ENCODE results near the gene SCAMP1. TPM values are rescaled to one million over a fixed set of nuclear protein-coding genes. Genes with fewer than 3 reads are reported as not detected.

The SCAMP1 gene
- total and polyA plus RNA-seq, 2 experiments from 2014 or later: 57.7 to 66.9 TPM

GRCh38 chr5:78513441-78513840, 153.0 kb downstream of the SCAMP1 start:
- Histone ChIP-seq H3K4me1 (ENCODE audit: insufficient read depth) (peaks cover 37% of the 10 kb centered on the region), H3K36me3 (ENCODE audit: low read depth) (no peaks in the 10 kb centered on the region), H3K27me3 (replicated peaks; ENCODE audit: insufficient read depth) (no peaks in the 10 kb centered on the region), H3K79me2 (ENCODE audit: insufficient read depth) (no peaks in the 10 kb centered on the region), H3K4me3 (no peak overlapping the region), H2AFZ (no peak overlapping the region), H3K9me2 (ENCODE audit: insufficient read depth) (no peaks in the 10 kb centered on the region), H3K4me2 (ENCODE audit: unreplicated experiment) (no peak overlapping the region), H4K20me1 (ENCODE audit: insufficient read depth) (no peaks in the 10 kb centered on the region), H3K27ac (no peak overlapping the region), H3K9me3 (ENCODE audit: low read depth) (no peaks in the 10 kb centered on the region), H3K9ac (no peak overlapping the region), H3F3A (ENCODE audit: insufficient read depth) (peaks cover 16% of the 10 kb centered on the region; the same call in 1 of the 2 replicates)
- WGBS, 2 experiments (ENCODE audit: low coverage in 1 of 2, low lambda C conversion rate in 2 of 2, missing lambda C conversion rate in 2 of 2): 85 to 88% methylated on average over 6 of the region's 6 CpGs
- TF ChIP-seq EZH2phosphoT487 (IDR thresholded peaks at IDR 0.05; ENCODE audit: insufficient read depth, low read depth): no peak
- no peak for TF ChIP-seq EZH2 (IDR thresholded peaks at IDR 0.05; ENCODE audit: insufficient read depth, poor library complexity, severe bottlenecking)
- in situ Hi-C loops (cut with MboI): no loop called here
- DNase-seq: no peak

DNA sequence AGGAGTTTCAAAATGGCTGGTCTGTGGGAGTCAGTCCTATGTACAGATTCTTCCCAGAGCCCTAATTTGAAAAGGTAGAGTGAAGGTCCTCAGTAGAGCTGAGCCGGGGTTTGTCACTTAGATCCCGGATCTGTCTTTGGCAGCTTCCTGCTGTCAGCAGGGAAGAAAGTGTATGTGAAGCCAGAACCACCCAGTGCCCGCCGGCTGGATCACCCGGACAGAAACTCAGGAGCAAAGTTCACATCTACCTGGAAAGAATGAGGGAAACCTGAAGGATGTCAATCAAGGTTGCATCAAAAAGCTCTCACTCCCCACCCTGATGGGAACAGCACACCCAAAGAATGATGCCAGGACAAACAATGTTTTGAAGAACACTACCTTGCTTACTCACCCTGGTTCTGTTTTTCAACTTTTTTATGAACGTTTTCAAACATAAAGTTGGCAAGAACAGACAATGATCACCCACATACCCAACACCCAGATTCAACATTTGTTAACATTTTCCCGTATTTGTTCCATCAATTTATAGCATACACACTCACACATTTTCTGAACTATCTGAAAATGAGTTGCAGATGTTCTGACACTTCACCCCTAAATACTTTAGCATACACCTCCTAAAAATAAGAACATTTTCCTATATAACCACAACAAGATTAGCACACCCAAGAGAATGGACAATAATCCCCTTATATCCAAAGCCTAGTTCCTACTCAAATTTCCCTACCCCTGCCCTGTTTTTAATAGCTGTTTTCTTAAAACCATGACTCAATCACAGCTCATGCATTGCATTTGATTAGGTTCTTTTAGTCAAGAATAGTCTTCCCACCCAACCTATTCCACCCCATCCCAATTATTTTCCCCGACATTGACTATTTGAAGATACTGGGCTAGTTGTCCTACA, 154.3 kb downstream of the SCAMP1 start:
- Histone ChIP-seq H4K20me1 (ENCODE audit: insufficient read depth) (no peaks in the 10 kb centered on the region), H3K9ac (no peak overlapping the region), H3K27me3 (replicated peaks; ENCODE audit: insufficient read depth) (no peaks in the 10 kb centered on the region), H3K79me2 (ENCODE audit: insufficient read depth) (no peaks in the 10 kb centered on the region), H3K4me2 (ENCODE audit: unreplicated experiment) (peak overlapping the region; percentile 1), H3K27ac (peak overlapping the region; percentile 30), H3F3A (ENCODE audit: insufficient read depth) (peaks cover 28% of the 10 kb centered on the region), H3K36me3 (ENCODE audit: low read depth) (no peaks in the 10 kb centered on the region), H2AFZ (no peak overlapping the region), H3K4me3 (no peak overlapping the region), H3K4me1 (ENCODE audit: insufficient read depth) (peaks cover 43% of the 10 kb centered on the region), H3K9me2 (ENCODE audit: insufficient read depth) (no peaks in the 10 kb centered on the region), H3K9me3 (ENCODE audit: low read depth) (no peaks in the 10 kb centered on the region)
- 42 to 45% methylated on average over 8 of the region's 8 CpGs for WGBS, 2 experiments (ENCODE audit: low coverage in 1 of 2, low lambda C conversion rate in 2 of 2, missing lambda C conversion rate in 2 of 2)
- in situ Hi-C loops (cut with MboI): no loop called here
- no peak for TF ChIP-seq EZH2 (IDR thresholded peaks at IDR 0.05; ENCODE audit: insufficient read depth, poor library complexity, severe bottlenecking)
- no peak for TF ChIP-seq EZH2phosphoT487 (IDR thresholded peaks at IDR 0.05; ENCODE audit: insufficient read depth, low read depth)
- DNase-seq: peak; percentile 63

DNA sequence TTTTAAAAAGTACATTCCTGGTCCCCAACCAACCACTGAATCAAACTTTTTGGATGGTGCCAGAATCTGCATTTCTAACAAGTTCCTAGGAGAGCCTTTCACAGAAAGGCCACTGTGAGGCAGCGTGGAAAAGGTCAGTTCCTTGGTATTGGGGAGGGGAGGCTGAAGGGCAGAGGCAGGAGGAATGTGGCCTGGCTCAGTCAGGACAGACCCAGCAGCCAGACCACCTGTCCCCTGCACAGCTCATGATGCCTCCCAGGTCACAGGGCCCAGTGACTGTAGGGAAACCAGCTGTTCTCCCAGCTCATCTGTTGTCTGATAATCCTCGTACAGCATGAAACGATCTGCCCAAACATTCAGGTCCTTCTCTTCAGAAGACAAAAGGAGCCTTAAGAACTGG, 155.3 kb downstream of the SCAMP1 start:
- no peaks in the 10 kb centered on the region for H3K9me3 ChIP-seq (ENCODE audit: low read depth)
- no peak overlapping the region for H3K27ac ChIP-seq
- H4K20me1 ChIP-seq (ENCODE audit: insufficient read depth): no peaks in the 10 kb centered on the region
- peaks cover 37% of the 10 kb centered on the region for H3K4me1 ChIP-seq (ENCODE audit: insufficient read depth)
- 93 to 98% methylated on average over 3 of the region's 3 CpGs for WGBS, 2 experiments (ENCODE audit: low coverage in 1 of 2, low lambda C conversion rate in 2 of 2, missing lambda C conversion rate in 2 of 2)
- no peak overlapping the region for H2AFZ ChIP-seq
- H3K9ac ChIP-seq: no peak overlapping the region
- H3K4me2 ChIP-seq (ENCODE audit: unreplicated experiment): no peak overlapping the region
- in situ Hi-C loops (cut with MboI): no loop called here
- H3F3A ChIP-seq (ENCODE audit: insufficient read depth): peaks cover 32% of the 10 kb centered on the region
- DNase-seq: no peak
- H3K9me2 ChIP-seq (ENCODE audit: insufficient read depth): no peaks in the 10 kb centered on the region
- no peaks in the 10 kb centered on the region; the same call in 1 of the 2 replicates for H3K79me2 ChIP-seq (ENCODE audit: insufficient read depth)
- no peak for TF ChIP-seq EZH2 (IDR thresholded peaks at IDR 0.05; ENCODE audit: insufficient read depth, poor library complexity, severe bottlenecking)
- no peak for TF ChIP-seq EZH2phosphoT487 (IDR thresholded peaks at IDR 0.05; ENCODE audit: insufficient read depth, low read depth)
- no peaks in the 10 kb centered on the region for H3K27me3 ChIP-seq (replicated peaks; ENCODE audit: insufficient read depth)
- H3K36me3 ChIP-seq (ENCODE audit: low read depth): no peaks in the 10 kb centered on the region
- no peak overlapping the region for H3K4me3 ChIP-seq

- H2AFZ ChIP-seq: peak overlapping the region; percentile 49
- H3K9me3 ChIP-seq (ENCODE audit: low read depth): no peaks in the 10 kb centered on the region
- 40% methylated on average over 14 of the region's 14 CpGs for WGBS, 2 experiments (ENCODE audit: low coverage in 1 of 2, low lambda C conversion rate in 2 of 2, missing lambda C conversion rate in 2 of 2)
- H3K4me2 ChIP-seq (ENCODE audit: unreplicated experiment): peak overlapping the region; percentile 59
- no peaks in the 10 kb centered on the region for H4K20me1 ChIP-seq (ENCODE audit: insufficient read depth)
- H3F3A ChIP-seq (ENCODE audit: insufficient read depth): peaks cover 32% of the 10 kb centered on the region
- H3K4me3 ChIP-seq: no peak overlapping the region
- DNase-seq: peak; percentile 93
- H3K79me2 ChIP-seq (ENCODE audit: insufficient read depth): peaks cover 8% of the 10 kb centered on the region
- no peaks in the 10 kb centered on the region for H3K36me3 ChIP-seq (ENCODE audit: low read depth)
- H3K27me3 ChIP-seq (replicated peaks; ENCODE audit: insufficient read depth): no peaks in the 10 kb centered on the region
- no peak for TF ChIP-seq EZH2 (IDR thresholded peaks at IDR 0.05; ENCODE audit: insufficient read depth, poor library complexity, severe bottlenecking)
- in situ Hi-C loops (cut with MboI): no loop called here
- peak overlapping the region; percentile 93 for H3K27ac ChIP-seq
- H3K4me1 ChIP-seq (ENCODE audit: insufficient read depth): peaks cover 36% of the 10 kb centered on the region
- H3K9me2 ChIP-seq (ENCODE audit: insufficient read depth): no peaks in the 10 kb centered on the region
- peak overlapping the region; percentile 76 for H3K9ac ChIP-seq
Measured at GRCh38 chr5:78518365-78519197, 158.2 kb downstream of the SCAMP1 start.
